Activated T-cell treated with anti-CD3 and anti-CD28 coated beads, Interleukin-2, amount 50 U/mL, for 24 hours (primary cell): ENCODE measurements around the gene LILRA2.
"Not testable (repeated sequence)": the region's sequence is repeated elsewhere in the genome, so short reads cannot be mapped to it uniquely, and the experiment has no call there.

Source experiments
- DNase-seq: peaks from one replicate; pipeline ENCODE4 v3.0.0-alpha.2; 2020
- H3K27ac Mint-ChIP-seq: 2 replicates; pipeline ENCODE4 v1.8.0; 2020; ENCODE audit warnings: mild to moderate bottlenecking, mixed read lengths
- H3K27me3 Mint-ChIP-seq: 2 replicates; pipeline ENCODE4 v1.8.0; 2020; ENCODE audit warnings: mixed read lengths
- H3K36me3 Mint-ChIP-seq: 2 replicates; pipeline ENCODE4 v1.8.0; 2020; ENCODE audit warnings: low read depth, mixed read lengths
- H3K4me1 Mint-ChIP-seq: 2 replicates; pipeline ENCODE4 v1.8.0; 2020; ENCODE audit warnings: low read depth, mixed read lengths
- H3K4me3 Mint-ChIP-seq: 2 replicates; pipeline ENCODE4 v1.8.0; 2020; ENCODE audit warnings: mild to moderate bottlenecking, moderate library complexity, mixed read lengths
- H3K9me3 Mint-ChIP-seq: 2 replicates; pipeline ENCODE4 v1.8.0; 2020; ENCODE audit warnings: mixed read lengths

LILRA2 gene

GRCh38 chr19:54578268-54578667 is 4.7 kb downstream of the LILRA2 start:
- H3K9me3 Mint-ChIP-seq, H3K36me3 Mint-ChIP-seq, H3K27ac Mint-ChIP-seq, H3K4me3 Mint-ChIP-seq, H3K4me1 Mint-ChIP-seq, DNase-seq: not testable (repeated sequence)
- peaks cover 39% of the 10 kb centered on the region for H3K27me3 Mint-ChIP-seq

- H3K9me3 Mint-ChIP-seq: peaks cover 15% of the 10 kb centered on the region
- H3K27me3 Mint-ChIP-seq: peaks cover 55% of the 10 kb centered on the region
- no peak for DNase-seq
- H3K27ac Mint-ChIP-seq: no peak overlapping the region
- no peaks in the 10 kb centered on the region for H3K4me1 Mint-ChIP-seq
- H3K36me3 Mint-ChIP-seq: no peaks in the 10 kb centered on the region
- no peak overlapping the region for H3K4me3 Mint-ChIP-seq
Measured at GRCh38 chr19:54586397-54586796, 12.8 kb downstream of the LILRA2 start.

GRCh38 chr19:54587026-54587425 is 13.4 kb downstream of the LILRA2 start:
- no peak for DNase-seq
- Mint-ChIP-seq H3K9me3 (peaks cover 15% of the 10 kb centered on the region), H3K27me3 (peaks cover 58% of the 10 kb centered on the region), H3K36me3 (no peaks in the 10 kb centered on the region), H3K27ac (no peak overlapping the region), H3K4me3 (no peak overlapping the region), H3K4me1 (no peaks in the 10 kb centered on the region)

- peaks cover 44% of the 10 kb centered on the region for H3K27me3 Mint-ChIP-seq
- not testable (repeated sequence) for H3K27ac Mint-ChIP-seq, H3K4me3 Mint-ChIP-seq, H3K36me3 Mint-ChIP-seq, DNase-seq, H3K9me3 Mint-ChIP-seq, H3K4me1 Mint-ChIP-seq
Measured at GRCh38 chr19:54593445-54593844, 19.9 kb downstream of the LILRA2 start, which contains the start of gene LILRA1. Gene LILRA1 (plus strand): TSS chr19:54593632. CDS start chr19:54594245, 613 bp downstream.

GRCh38 chr19:54593931-54594626 is 20.5 kb downstream of the LILRA2 start:
- not testable (repeated sequence) for H3K27ac Mint-ChIP-seq, H3K9me3 Mint-ChIP-seq

GRCh38 chr19:54594737-54595136 is 21.1 kb downstream of the LILRA2 start:
- DNase-seq: no peak
- H3K27ac Mint-ChIP-seq: no peak overlapping the region
- H3K4me1 Mint-ChIP-seq: no peaks in the 10 kb centered on the region
- peaks cover 44% of the 10 kb centered on the region for H3K27me3 Mint-ChIP-seq
- H3K36me3 Mint-ChIP-seq: no peaks in the 10 kb centered on the region
- no peak overlapping the region for H3K4me3 Mint-ChIP-seq
- H3K9me3 Mint-ChIP-seq: peaks cover 3% of the 10 kb centered on the region

More at GRCh38 chr19:54593931-54594626, 20.5 kb downstream of the LILRA2 start:
- H3K36me3 Mint-ChIP-seq, H3K4me3 Mint-ChIP-seq, H3K4me1 Mint-ChIP-seq, DNase-seq: not testable (repeated sequence)
- peaks cover 44% of the 10 kb centered on the region for H3K27me3 Mint-ChIP-seq

GRCh38 chr19:54595680-54596436 is 22.3 kb downstream of the LILRA2 start:
- not testable (repeated sequence) for H3K4me1 Mint-ChIP-seq, H3K36me3 Mint-ChIP-seq, H3K27ac Mint-ChIP-seq, H3K9me3 Mint-ChIP-seq, H3K4me3 Mint-ChIP-seq, DNase-seq
- peaks cover 44% of the 10 kb centered on the region for H3K27me3 Mint-ChIP-seq

- H3K27me3 Mint-ChIP-seq: peaks cover 25% of the 10 kb centered on the region
- no peaks in the 10 kb centered on the region for H3K4me1 Mint-ChIP-seq
- H3K36me3 Mint-ChIP-seq: no peaks in the 10 kb centered on the region
- H3K4me3 Mint-ChIP-seq: no peak overlapping the region
- H3K9me3 Mint-ChIP-seq: no peaks in the 10 kb centered on the region
- no peak overlapping the region for H3K27ac Mint-ChIP-seq
- DNase-seq: no peak
Measured at GRCh38 chr19:54600212-54600611, 26.6 kb downstream of the LILRA2 start.

GRCh38 chr19:54606230-54606629 is 32.6 kb downstream of the LILRA2 start:
- H3K36me3 Mint-ChIP-seq: no peaks in the 10 kb centered on the region
- H3K27ac Mint-ChIP-seq: no peak overlapping the region
- H3K4me1 Mint-ChIP-seq: no peaks in the 10 kb centered on the region
- no peak overlapping the region for H3K4me3 Mint-ChIP-seq
- H3K9me3 Mint-ChIP-seq: no peaks in the 10 kb centered on the region
- peaks cover 41% of the 10 kb centered on the region for H3K27me3 Mint-ChIP-seq
- no peak for DNase-seq

GRCh38 chr19:54606891-54607784 is 33.5 kb downstream of the LILRA2 start:
- H3K9me3 Mint-ChIP-seq: no peaks in the 10 kb centered on the region
- no peak overlapping the region for H3K27ac Mint-ChIP-seq
- no peak overlapping the region for H3K4me3 Mint-ChIP-seq
- no peaks in the 10 kb centered on the region for H3K36me3 Mint-ChIP-seq
- no peak for DNase-seq
- peaks cover 39% of the 10 kb centered on the region for H3K27me3 Mint-ChIP-seq
- no peaks in the 10 kb centered on the region for H3K4me1 Mint-ChIP-seq

- no peak overlapping the region for H3K27ac Mint-ChIP-seq
- no peak overlapping the region for H3K4me3 Mint-ChIP-seq
- H3K4me1 Mint-ChIP-seq: no peaks in the 10 kb centered on the region
- H3K9me3 Mint-ChIP-seq: no peaks in the 10 kb centered on the region
- no peaks in the 10 kb centered on the region for H3K36me3 Mint-ChIP-seq
- DNase-seq: no peak
- H3K27me3 Mint-ChIP-seq: peaks cover 39% of the 10 kb centered on the region
Measured at GRCh38 chr19:54607785-54608150, 34.2 kb downstream of the LILRA2 start.

GRCh38 chr19:54608205-54608604 is 34.6 kb downstream of the LILRA2 start:
- H3K27me3 Mint-ChIP-seq: peaks cover 39% of the 10 kb centered on the region
- no peaks in the 10 kb centered on the region for H3K9me3 Mint-ChIP-seq

GRCh38 chr19:54608792-54609191 is 35.2 kb downstream of the LILRA2 start:
- Mint-ChIP-seq H3K4me1 (no peaks in the 10 kb centered on the region), H3K27me3 (peaks cover 42% of the 10 kb centered on the region), H3K9me3 (peaks cover 3% of the 10 kb centered on the region), H3K27ac (no peak overlapping the region), H3K36me3 (no peaks in the 10 kb centered on the region), H3K4me3 (no peak overlapping the region)
- no peak for DNase-seq

More at GRCh38 chr19:54608205-54608604, 34.6 kb downstream of the LILRA2 start:
- no peak for DNase-seq
- Mint-ChIP-seq H3K36me3 (no peaks in the 10 kb centered on the region), H3K4me1 (no peaks in the 10 kb centered on the region), H3K4me3 (no peak overlapping the region), H3K27ac (no peak overlapping the region)

GRCh38 chr19:54609356-54609791 is 35.8 kb downstream of the LILRA2 start:
- Mint-ChIP-seq H3K27me3 (peaks cover 41% of the 10 kb centered on the region), H3K27ac (no peak overlapping the region), H3K9me3 (peaks cover 4% of the 10 kb centered on the region), H3K36me3 (no peaks in the 10 kb centered on the region), H3K4me1 (no peaks in the 10 kb centered on the region), H3K4me3 (no peak overlapping the region)
- DNase-seq: no peak
